Loucy (cell line): Measurements from ENCODE around the gene CDT1.

Experiments
- CTCF ChIP-seq: fragments of 200-600 bp; sonication (generic); conservative IDR thresholded peaks from 2 replicates; pipeline ENCODE4 v1.5.1; 2014; ENCODE audit warnings: mild to moderate bottlenecking, antibody characterized with exemption, low read length
- EZH2phosphoT487 ChIP-seq: fragments of 200-600 bp; IDR thresholded peaks from 2 replicates; pipeline ENCODE4 v1.6.1; 2018; ENCODE audit warnings: antibody characterized with exemption, mild to moderate bottlenecking, moderate library complexity, borderline replicate concordance

- TF ChIP-seq CTCF (no peak), EZH2phosphoT487 (no peak)
Observed at GRCh38 chr16:88816736-88817535, 13.3 kb downstream of the CDT1 start.
